Measurements from ENCODE around the gene GBE1.

The GBE1 gene

DNA sequence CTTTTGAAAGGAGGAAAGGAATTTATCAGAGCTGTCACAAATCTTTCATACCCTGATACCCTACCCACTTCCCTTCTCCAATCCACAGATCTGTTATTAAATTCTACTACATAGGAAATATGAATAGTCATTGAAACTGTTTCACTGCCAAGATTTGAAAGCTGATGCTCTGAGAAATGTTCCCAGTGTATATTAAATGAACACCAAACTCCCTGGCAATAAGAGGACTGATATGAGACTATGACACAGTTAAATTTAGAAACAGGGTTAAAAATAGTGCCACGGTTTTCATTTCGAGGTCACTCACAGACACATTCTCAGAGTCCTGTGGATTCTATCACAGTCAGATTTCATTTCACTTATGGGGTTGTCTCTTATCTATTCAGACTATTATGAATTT is 27.2 kb upstream of the GBE1 start:
- ChIA-PET POLR2A (no interaction called here), CTCF (interaction anchor here (0.9 kb wide), 1 partner anchor 299 kb away, joined by 5 read pairs; no protein-coding TSS in a partner anchor)
- no peak overlapping the region for H3K27ac ChIP-seq (ENCODE audit: extremely low read depth, low read depth, low read length)
- no peak for TF ChIP-seq ZNF121 (tag by site-specific recombination; IDR thresholded peaks at IDR 0.05)
- no peak for TF ChIP-seq ZNF266 (tag by site-specific recombination; IDR thresholded peaks at IDR 0.05; ENCODE audit: low read depth)
- no peak for TF ChIP-seq PRDM1 (tag by site-specific recombination; IDR thresholded peaks at IDR 0.05)
- TF ChIP-seq ZNF571 (tag by site-specific recombination; IDR thresholded peaks at IDR 0.05) = no peak
- TF ChIP-seq ZNF530 (tag by site-specific recombination; IDR thresholded peaks at IDR 0.05; ENCODE audit: low read depth) = no peak
- no peak for TF ChIP-seq ZNF600 (tag by site-specific recombination; IDR thresholded peaks at IDR 0.05)
- no peak for TF ChIP-seq SCRT2 (tag by site-specific recombination; IDR thresholded peaks at IDR 0.05)
- no peak for TF ChIP-seq ZBTB20 (tag by site-specific recombination; IDR thresholded peaks at IDR 0.05)
- TF ChIP-seq SETDB1 (IDR thresholded peaks at IDR 0.05; ENCODE audit: insufficient read length, low read length) = no peak
- H3K4me3 ChIP-seq (ENCODE audit: low read depth, low read length) = no peak overlapping the region
- H3K36me3 ChIP-seq (ENCODE audit: control insufficient read depth in 2 of 2, insufficient read depth in 1 of 2, low read length in 2 of 2) = no peaks in the 10 kb centered on the region
- no peaks in the 10 kb centered on the region for H3K4me1 ChIP-seq (ENCODE audit: control insufficient read depth, insufficient read depth, low read length)
- H3K9me3 ChIP-seq (ENCODE audit: control insufficient read depth, insufficient read depth, low read depth, low read length) = no peaks in the 10 kb centered on the region

DNA sequence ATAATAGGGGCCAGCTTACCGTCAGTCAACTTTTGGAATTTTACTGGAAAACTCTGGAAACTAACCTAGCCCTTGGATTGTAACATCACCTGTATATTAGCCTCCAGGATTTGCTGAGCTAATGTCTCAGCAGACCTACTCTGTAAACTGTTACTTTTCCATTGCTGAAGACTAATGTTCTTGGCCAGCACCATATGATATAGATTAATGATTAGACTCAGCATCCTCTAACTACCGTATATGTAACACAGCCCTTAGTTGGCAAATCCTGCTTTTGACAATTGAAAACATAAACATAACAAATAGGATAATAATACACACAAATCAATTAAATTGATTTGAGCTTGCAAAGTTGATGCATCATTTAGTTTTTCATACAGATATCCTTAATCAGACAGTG is 26.6 kb upstream of the GBE1 start:
- Histone ChIP-seq H3K4me1 (ENCODE audit: control insufficient read depth, insufficient read depth, low read length) (no peaks in the 10 kb centered on the region), H3K36me3 (ENCODE audit: control insufficient read depth in 2 of 2, insufficient read depth in 1 of 2, low read length in 2 of 2) (no peaks in the 10 kb centered on the region), H3K27ac (ENCODE audit: extremely low read depth, low read depth, low read length) (no peak overlapping the region), H3K4me3 (ENCODE audit: low read depth, low read length) (no peak overlapping the region), H3K9me3 (ENCODE audit: control insufficient read depth, insufficient read depth, low read depth, low read length) (no peaks in the 10 kb centered on the region)
- TF ChIP-seq ZNF19 (tag by site-specific recombination; IDR thresholded peaks at IDR 0.05; ENCODE audit: low read depth) (no peak), ZNF391 (tag by site-specific recombination; IDR thresholded peaks at IDR 0.05; ENCODE audit: borderline replicate concordance, low read depth) (no peak), ZNF544 (tag by site-specific recombination; IDR thresholded peaks at IDR 0.05) (no peak), ZFP37 (tag by site-specific recombination; IDR thresholded peaks at IDR 0.05) (no peak), ZNF394 (tag by site-specific recombination; IDR thresholded peaks at IDR 0.05; ENCODE audit: borderline replicate concordance) (no peak), KLF16 (tag by site-specific recombination; IDR thresholded peaks at IDR 0.05) (no peak), ZNF510 (tag by site-specific recombination; IDR thresholded peaks at IDR 0.05; ENCODE audit: insufficient replicate concordance) (no peak), ZNF654 (tag by site-specific recombination; IDR thresholded peaks at IDR 0.05; ENCODE audit: low read depth) (no peak), TRIM28 (IDR thresholded peaks at IDR 0.05; ENCODE audit: borderline replicate concordance, low read length) (no peak), ZNF707 (tag by site-specific recombination; IDR thresholded peaks at IDR 0.05) (no peak), SP3 (tag by site-specific recombination; IDR thresholded peaks at IDR 0.05) (no peak)
- TF ChIP-seq, protein P1, sequence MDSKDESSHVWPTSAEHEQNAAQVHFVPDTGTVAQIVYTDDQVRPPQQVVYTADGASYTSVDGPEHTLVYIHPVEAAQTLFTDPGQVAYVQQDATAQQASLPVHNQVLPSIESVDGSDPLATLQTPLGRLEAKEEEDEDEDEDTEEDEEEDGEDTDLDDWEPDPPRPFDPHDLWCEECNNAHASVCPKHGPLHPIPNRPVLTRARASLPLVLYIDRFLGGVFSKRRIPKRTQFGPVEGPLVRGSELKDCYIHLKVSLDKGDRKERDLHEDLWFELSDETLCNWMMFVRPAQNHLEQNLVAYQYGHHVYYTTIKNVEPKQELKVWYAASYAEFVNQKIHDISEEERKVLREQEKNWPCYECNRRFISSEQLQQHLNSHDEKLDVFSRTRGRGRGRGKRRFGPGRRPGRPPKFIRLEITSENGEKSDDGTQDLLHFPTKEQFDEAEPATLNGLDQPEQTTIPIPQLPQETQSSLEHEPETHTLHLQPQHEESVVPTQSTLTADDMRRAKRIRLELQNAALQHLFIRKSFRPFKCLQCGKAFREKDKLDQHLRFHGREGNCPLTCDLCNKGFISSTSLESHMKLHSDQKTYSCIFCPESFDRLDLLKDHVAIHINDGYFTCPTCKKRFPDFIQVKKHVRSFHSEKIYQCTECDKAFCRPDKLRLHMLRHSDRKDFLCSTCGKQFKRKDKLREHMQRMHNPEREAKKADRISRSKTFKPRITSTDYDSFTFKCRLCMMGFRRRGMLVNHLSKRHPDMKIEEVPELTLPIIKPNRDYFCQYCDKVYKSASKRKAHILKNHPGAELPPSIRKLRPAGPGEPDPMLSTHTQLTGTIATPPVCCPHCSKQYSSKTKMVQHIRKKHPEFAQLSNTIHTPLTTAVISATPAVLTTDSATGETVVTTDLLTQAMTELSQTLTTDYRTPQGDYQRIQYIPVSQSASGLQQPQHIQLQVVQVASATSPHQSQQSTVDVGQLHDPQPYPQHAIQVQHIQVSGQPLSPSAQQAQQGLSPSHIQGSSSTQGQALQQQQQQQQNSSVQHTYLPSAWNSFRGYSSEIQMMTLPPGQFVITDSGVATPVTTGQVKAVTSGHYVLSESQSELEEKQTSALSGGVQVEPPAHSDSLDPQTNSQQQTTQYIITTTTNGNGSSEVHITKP (tag by site-specific recombination; IDR thresholded peaks at IDR 0.05) = no peak
- TF ChIP-seq, protein P2, sequence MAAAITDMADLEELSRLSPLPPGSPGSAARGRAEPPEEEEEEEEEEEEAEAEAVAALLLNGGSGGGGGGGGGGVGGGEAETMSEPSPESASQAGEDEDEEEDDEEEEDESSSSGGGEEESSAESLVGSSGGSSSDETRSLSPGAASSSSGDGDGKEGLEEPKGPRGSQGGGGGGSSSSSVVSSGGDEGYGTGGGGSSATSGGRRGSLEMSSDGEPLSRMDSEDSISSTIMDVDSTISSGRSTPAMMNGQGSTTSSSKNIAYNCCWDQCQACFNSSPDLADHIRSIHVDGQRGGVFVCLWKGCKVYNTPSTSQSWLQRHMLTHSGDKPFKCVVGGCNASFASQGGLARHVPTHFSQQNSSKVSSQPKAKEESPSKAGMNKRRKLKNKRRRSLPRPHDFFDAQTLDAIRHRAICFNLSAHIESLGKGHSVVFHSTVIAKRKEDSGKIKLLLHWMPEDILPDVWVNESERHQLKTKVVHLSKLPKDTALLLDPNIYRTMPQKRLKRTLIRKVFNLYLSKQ (tag by site-specific recombination; IDR thresholded peaks at IDR 0.05; ENCODE audit: borderline replicate concordance) = no peak
- POLR2A ChIA-PET = no interaction called here
- CTCF ChIA-PET = interaction anchor here (0.9 kb wide), 1 partner anchor 299 kb away, joined by 5 read pairs; no protein-coding TSS in a partner anchor
